HEK293 (cell line): Measurements from ENCODE around the gene IGLON5.

Source experiments
- CTCF ChIA-PET: fragments of 350-600 bp; formaldehyde crosslinking; extraction: SDS; loops from one replicate; lab custom pipeline; 2021; ENCODE audit warnings: antibody characterized with exemption; lab: Yijun Ruan, JAX
- POLR2A ChIA-PET: fragments of 300-600 bp; formaldehyde crosslinking; extraction: SDS; loops from one replicate; lab custom pipeline; 2020; ENCODE audit warnings: antibody characterized with exemption, inconsistent platforms; lab: Yijun Ruan, JAX
- H3K27ac ChIP-seq: fragments of 200-500 bp; sonication (Bioruptor generic); 2 replicates; pipeline ENCODE4 v1.5.1; 2014; ENCODE audit warnings: low read depth, low read length, control low read depth, inconsistent platforms; ENCODE audit errors: extremely low read depth
- H3K36me3 ChIP-seq, 2 experiments: fragments of 200-500 bp in 1 of 2; sonication (Bioruptor generic) in 1 of 2; 1 replicate in 1 of 2; 2 replicates in 1 of 2; pipeline ENCODE4 v1.5.1; 2014 to 2017; ENCODE audit warnings: inconsistent platforms in 2 of 2, low read length in 2 of 2; ENCODE audit not compliant: control insufficient read depth in 2 of 2, insufficient read depth in 1 of 2
- H3K4me1 ChIP-seq: fragments of 200-500 bp; sonication (Bioruptor generic); 2 replicates; pipeline ENCODE4 v1.5.1; 2014; ENCODE audit warnings: mild to moderate bottlenecking, low read length, inconsistent platforms; ENCODE audit not compliant: control insufficient read depth, insufficient read depth
- H3K4me3 ChIP-seq: 2 replicates; pipeline ENCODE4 v1.5.1; 2011; ENCODE audit warnings: low read depth, mild to moderate bottlenecking, control low read depth, low read length, moderate library complexity
- H3K9me3 ChIP-seq: fragments of 200-500 bp; sonication (Bioruptor generic); 2 replicates; pipeline ENCODE4 v1.5.1; 2014; ENCODE audit warnings: low read depth, low read length, inconsistent platforms; ENCODE audit not compliant: control insufficient read depth, insufficient read depth
- HOXD13 ChIP-seq: sonication (generic); formaldehyde crosslinking; IDR thresholded peaks from 2 replicates; pipeline ENCODE4 v1.8.0; 2022; ENCODE audit warnings: missing genetic modification reagents, borderline replicate concordance
- PRDM4 ChIP-seq: fragments of 450-650 bp; formaldehyde crosslinking; IDR thresholded peaks from 2 replicates; pipeline ENCODE4 v1.5.1; 2017; ENCODE audit warnings: missing biosample characterization, missing genetic modification characterization
- SP3 ChIP-seq: fragments of 450-650 bp; formaldehyde crosslinking; IDR thresholded peaks from 2 replicates; pipeline ENCODE4 v1.5.1; 2016; ENCODE audit warnings: missing biosample characterization, missing genetic modification characterization
- SP7 ChIP-seq: fragments of 450-650 bp; formaldehyde crosslinking; IDR thresholded peaks from 2 replicates; pipeline ENCODE4 v1.5.1; 2016; ENCODE audit warnings: missing biosample characterization, missing genetic modification characterization
- TCF7L2 ChIP-seq: IDR thresholded peaks from 2 replicates; pipeline ENCODE4 v1.6.1; 2011; ENCODE audit warnings: low read depth, mild to moderate bottlenecking, inconsistent platforms, low read length, moderate library complexity, borderline replicate concordance
- ZBTB17 ChIP-seq: fragments of 450-650 bp; formaldehyde crosslinking; IDR thresholded peaks from 2 replicates; pipeline ENCODE4 v1.5.1; 2016; ENCODE audit warnings: missing biosample characterization, missing genetic modification characterization
- ZBTB48 ChIP-seq: fragments of 450-650 bp; formaldehyde crosslinking; IDR thresholded peaks from 2 replicates; pipeline ENCODE4 v1.5.1; 2016; ENCODE audit warnings: missing biosample characterization, missing genetic modification characterization
- ZNF121 ChIP-seq: fragments of 450-650 bp; formaldehyde crosslinking; IDR thresholded peaks from 2 replicates; pipeline ENCODE4 v1.5.1; 2016; ENCODE audit warnings: missing biosample characterization, missing genetic modification characterization
- ZNF140 ChIP-seq: fragments of 450-650 bp; formaldehyde crosslinking; IDR thresholded peaks from 2 replicates; pipeline ENCODE4 v1.5.1; 2016; ENCODE audit warnings: missing biosample characterization, missing genetic modification characterization
- ZNF26 ChIP-seq: fragments of 450-650 bp; formaldehyde crosslinking; IDR thresholded peaks from 2 replicates; pipeline ENCODE4 v1.5.1; 2016; ENCODE audit warnings: missing biosample characterization, missing genetic modification characterization
- ZNF366 ChIP-seq: fragments of 450-650 bp; formaldehyde crosslinking; conservative IDR thresholded peaks from 2 replicates; pipeline ENCODE4 v1.5.1; 2016; ENCODE audit warnings: missing biosample characterization, missing genetic modification characterization
- ZNF404 ChIP-seq: fragments of 450-650 bp; formaldehyde crosslinking; IDR thresholded peaks from 2 replicates; pipeline ENCODE4 v1.5.1; 2017; ENCODE audit warnings: missing biosample characterization, missing genetic modification characterization
- ZNF529 ChIP-seq: fragments of 450-650 bp; formaldehyde crosslinking; IDR thresholded peaks from 2 replicates; pipeline ENCODE4 v1.5.1; 2017; ENCODE audit warnings: missing genetic modification characterization, missing biosample characterization; ENCODE audit not compliant: insufficient replicate concordance
- ZNF621 ChIP-seq: fragments of 450-650 bp; formaldehyde crosslinking; IDR thresholded peaks from 2 replicates; pipeline ENCODE4 v1.5.1; 2017; ENCODE audit warnings: missing biosample characterization, missing genetic modification characterization
- ZNF843 ChIP-seq: fragments of 450-650 bp; formaldehyde crosslinking; IDR thresholded peaks from 2 replicates; pipeline ENCODE4 v1.5.1; 2016; ENCODE audit warnings: missing biosample characterization, missing genetic modification characterization
- TF ChIP-seq, protein P1 (sequence below): fragments of 450-650 bp; formaldehyde crosslinking; IDR thresholded peaks from 2 replicates; pipeline ENCODE4 v1.5.1; 2016; ENCODE audit warnings: missing biosample characterization, missing genetic modification characterization
- TF ChIP-seq, protein P2 (sequence below): fragments of 450-650 bp; formaldehyde crosslinking; IDR thresholded peaks from 2 replicates; pipeline ENCODE4 v1.5.0; 2017; ENCODE audit warnings: missing biosample characterization, missing genetic modification characterization, borderline replicate concordance
- TF ChIP-seq, protein P3 (sequence below): fragments of 450-650 bp; formaldehyde crosslinking; IDR thresholded peaks from 2 replicates; pipeline ENCODE4 v1.5.1; 2016; ENCODE audit warnings: missing biosample characterization, missing genetic modification characterization, borderline replicate concordance
- TF ChIP-seq, protein P4 (sequence below): fragments of 450-650 bp; formaldehyde crosslinking; IDR thresholded peaks from 2 replicates; pipeline ENCODE4 v1.5.1; 2016; ENCODE audit warnings: missing biosample characterization, missing genetic modification characterization
- TF ChIP-seq, protein P5 (sequence below): IDR thresholded peaks from 2 replicates; pipeline ENCODE4 v1.6.1; 2011; ENCODE audit warnings: mild to moderate bottlenecking, low read depth, low read length, borderline replicate concordance

Gene IGLON5

GRCh38 chr19:51289635-51290034, 21.8 kb upstream of the IGLON5 start:
- Histone ChIP-seq H3K4me1 (no peaks in the 10 kb centered on the region), H3K9me3 (no peaks in the 10 kb centered on the region), H3K27ac (no peak overlapping the region), H3K36me3 (no peaks in the 10 kb centered on the region), H3K4me3 (no peak overlapping the region)
- TF ChIP-seq ZNF621 (tag by site-specific recombination), result no peak
- TF ChIP-seq ZNF140 (tag by site-specific recombination), result no peak
- no peak for TF ChIP-seq ZNF121 (tag by site-specific recombination)
- TF ChIP-seq ZBTB17 (tag by site-specific recombination), result no peak
- no peak for TF ChIP-seq ZNF26 (tag by site-specific recombination)
- no peak for TF ChIP-seq ZBTB48
- TF ChIP-seq, protein P1, sequence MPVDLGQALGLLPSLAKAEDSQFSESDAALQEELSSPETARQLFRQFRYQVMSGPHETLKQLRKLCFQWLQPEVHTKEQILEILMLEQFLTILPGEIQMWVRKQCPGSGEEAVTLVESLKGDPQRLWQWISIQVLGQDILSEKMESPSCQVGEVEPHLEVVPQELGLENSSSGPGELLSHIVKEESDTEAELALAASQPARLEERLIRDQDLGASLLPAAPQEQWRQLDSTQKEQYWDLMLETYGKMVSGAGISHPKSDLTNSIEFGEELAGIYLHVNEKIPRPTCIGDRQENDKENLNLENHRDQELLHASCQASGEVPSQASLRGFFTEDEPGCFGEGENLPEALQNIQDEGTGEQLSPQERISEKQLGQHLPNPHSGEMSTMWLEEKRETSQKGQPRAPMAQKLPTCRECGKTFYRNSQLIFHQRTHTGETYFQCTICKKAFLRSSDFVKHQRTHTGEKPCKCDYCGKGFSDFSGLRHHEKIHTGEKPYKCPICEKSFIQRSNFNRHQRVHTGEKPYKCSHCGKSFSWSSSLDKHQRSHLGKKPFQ, result no peak
- no peak for TF ChIP-seq ZNF529 (tag by site-specific recombination)
- TF ChIP-seq SP3 (tag by site-specific recombination), result no peak
- no peak for TF ChIP-seq PRDM4
- TF ChIP-seq, protein P2, sequence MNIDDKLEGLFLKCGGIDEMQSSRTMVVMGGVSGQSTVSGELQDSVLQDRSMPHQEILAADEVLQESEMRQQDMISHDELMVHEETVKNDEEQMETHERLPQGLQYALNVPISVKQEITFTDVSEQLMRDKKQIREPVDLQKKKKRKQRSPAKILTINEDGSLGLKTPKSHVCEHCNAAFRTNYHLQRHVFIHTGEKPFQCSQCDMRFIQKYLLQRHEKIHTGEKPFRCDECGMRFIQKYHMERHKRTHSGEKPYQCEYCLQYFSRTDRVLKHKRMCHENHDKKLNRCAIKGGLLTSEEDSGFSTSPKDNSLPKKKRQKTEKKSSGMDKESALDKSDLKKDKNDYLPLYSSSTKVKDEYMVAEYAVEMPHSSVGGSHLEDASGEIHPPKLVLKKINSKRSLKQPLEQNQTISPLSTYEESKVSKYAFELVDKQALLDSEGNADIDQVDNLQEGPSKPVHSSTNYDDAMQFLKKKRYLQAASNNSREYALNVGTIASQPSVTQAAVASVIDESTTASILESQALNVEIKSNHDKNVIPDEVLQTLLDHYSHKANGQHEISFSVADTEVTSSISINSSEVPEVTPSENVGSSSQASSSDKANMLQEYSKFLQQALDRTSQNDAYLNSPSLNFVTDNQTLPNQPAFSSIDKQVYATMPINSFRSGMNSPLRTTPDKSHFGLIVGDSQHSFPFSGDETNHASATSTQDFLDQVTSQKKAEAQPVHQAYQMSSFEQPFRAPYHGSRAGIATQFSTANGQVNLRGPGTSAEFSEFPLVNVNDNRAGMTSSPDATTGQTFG, result no peak
- TF ChIP-seq HOXD13 (CRISPR knock-in tag), result no peak
- ChIA-PET CTCF (no interaction called here), POLR2A (no interaction called here)

DNA sequence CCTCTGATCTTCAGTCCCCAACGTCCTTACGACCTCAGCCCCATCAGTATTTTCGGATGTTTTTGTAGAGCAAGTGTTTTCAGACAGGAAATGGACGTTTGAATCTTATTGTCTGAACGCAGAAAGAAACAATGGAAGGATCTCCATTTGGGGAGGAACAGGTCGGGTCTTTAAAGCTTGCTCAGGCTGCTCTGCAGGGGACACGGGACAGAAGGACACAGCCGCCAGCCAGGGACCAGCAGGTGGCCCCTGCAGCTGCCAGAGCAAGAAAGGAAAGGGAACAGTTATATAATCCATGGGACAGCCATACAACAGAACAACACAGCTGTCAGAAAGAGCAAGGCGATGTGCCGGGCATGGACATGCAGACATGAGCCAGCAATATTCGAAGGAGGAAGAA, 18.5 kb upstream of the IGLON5 start:
- POLR2A ChIA-PET, result no interaction called here
- TF ChIP-seq, protein P3, sequence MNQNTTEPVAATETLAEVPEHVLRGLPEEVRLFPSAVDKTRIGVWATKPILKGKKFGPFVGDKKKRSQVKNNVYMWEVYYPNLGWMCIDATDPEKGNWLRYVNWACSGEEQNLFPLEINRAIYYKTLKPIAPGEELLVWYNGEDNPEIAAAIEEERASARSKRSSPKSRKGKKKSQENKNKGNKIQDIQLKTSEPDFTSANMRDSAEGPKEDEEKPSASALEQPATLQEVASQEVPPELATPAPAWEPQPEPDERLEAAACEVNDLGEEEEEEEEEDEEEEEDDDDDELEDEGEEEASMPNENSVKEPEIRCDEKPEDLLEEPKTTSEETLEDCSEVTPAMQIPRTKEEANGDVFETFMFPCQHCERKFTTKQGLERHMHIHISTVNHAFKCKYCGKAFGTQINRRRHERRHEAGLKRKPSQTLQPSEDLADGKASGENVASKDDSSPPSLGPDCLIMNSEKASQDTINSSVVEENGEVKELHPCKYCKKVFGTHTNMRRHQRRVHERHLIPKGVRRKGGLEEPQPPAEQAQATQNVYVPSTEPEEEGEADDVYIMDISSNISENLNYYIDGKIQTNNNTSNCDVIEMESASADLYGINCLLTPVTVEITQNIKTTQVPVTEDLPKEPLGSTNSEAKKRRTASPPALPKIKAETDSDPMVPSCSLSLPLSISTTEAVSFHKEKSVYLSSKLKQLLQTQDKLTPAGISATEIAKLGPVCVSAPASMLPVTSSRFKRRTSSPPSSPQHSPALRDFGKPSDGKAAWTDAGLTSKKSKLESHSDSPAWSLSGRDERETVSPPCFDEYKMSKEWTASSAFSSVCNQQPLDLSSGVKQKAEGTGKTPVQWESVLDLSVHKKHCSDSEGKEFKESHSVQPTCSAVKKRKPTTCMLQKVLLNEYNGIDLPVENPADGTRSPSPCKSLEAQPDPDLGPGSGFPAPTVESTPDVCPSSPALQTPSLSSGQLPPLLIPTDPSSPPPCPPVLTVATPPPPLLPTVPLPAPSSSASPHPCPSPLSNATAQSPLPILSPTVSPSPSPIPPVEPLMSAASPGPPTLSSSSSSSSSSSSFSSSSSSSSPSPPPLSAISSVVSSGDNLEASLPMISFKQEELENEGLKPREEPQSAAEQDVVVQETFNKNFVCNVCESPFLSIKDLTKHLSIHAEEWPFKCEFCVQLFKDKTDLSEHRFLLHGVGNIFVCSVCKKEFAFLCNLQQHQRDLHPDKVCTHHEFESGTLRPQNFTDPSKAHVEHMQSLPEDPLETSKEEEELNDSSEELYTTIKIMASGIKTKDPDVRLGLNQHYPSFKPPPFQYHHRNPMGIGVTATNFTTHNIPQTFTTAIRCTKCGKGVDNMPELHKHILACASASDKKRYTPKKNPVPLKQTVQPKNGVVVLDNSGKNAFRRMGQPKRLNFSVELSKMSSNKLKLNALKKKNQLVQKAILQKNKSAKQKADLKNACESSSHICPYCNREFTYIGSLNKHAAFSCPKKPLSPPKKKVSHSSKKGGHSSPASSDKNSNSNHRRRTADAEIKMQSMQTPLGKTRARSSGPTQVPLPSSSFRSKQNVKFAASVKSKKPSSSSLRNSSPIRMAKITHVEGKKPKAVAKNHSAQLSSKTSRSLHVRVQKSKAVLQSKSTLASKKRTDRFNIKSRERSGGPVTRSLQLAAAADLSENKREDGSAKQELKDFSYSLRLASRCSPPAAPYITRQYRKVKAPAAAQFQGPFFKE (tag by site-specific recombination), result no peak
- TF ChIP-seq ZNF843 (no peak), HOXD13 (CRISPR knock-in tag) (no peak), TCF7L2 (no peak), SP7 (no peak), ZNF366 (no peak), ZNF404 (no peak)
- TF ChIP-seq, protein P4, sequence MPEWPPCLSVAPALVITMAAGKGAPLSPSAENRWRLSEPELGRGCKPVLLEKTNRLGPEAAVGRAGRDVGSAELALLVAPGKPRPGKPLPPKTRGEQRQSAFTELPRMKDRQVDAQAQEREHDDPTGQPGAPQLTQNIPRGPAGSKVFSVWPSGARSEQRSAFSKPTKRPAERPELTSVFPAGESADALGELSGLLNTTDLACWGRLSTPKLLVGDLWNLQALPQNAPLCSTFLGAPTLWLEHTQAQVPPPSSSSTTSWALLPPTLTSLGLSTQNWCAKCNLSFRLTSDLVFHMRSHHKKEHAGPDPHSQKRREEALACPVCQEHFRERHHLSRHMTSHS, result no peak
- TF ChIP-seq, protein P5, sequence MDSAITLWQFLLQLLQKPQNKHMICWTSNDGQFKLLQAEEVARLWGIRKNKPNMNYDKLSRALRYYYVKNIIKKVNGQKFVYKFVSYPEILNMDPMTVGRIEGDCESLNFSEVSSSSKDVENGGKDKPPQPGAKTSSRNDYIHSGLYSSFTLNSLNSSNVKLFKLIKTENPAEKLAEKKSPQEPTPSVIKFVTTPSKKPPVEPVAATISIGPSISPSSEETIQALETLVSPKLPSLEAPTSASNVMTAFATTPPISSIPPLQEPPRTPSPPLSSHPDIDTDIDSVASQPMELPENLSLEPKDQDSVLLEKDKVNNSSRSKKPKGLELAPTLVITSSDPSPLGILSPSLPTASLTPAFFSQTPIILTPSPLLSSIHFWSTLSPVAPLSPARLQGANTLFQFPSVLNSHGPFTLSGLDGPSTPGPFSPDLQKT, result no peak

More for the DNA sequence above, 18.5 kb upstream of the IGLON5 start:
- CTCF ChIA-PET, result no interaction called here
- no peaks in the 10 kb centered on the region for H3K36me3 ChIP-seq
- H3K27ac ChIP-seq, result no peak overlapping the region
- no peaks in the 10 kb centered on the region for H3K4me1 ChIP-seq
- no peak overlapping the region for H3K4me3 ChIP-seq
- no peaks in the 10 kb centered on the region for H3K9me3 ChIP-seq
